ENCODE results near the gene CD93. TPM values are rescaled to one million over a fixed set of nuclear protein-coding genes. Genes with fewer than 3 reads are reported as not detected.

The CD93 gene
- total RNA-seq, 2 donors from 2014 or later, result 0.39 to 0.41 TPM

- DNase-seq (ENCODE audit: low spot score in 2 of 2), result no peak
- no peak overlapping the region for H3K27ac Mint-ChIP-seq
- ATAC-seq, result no peak
- no peaks in the 10 kb centered on the region for H3K9me3 Mint-ChIP-seq
- H3K36me3 Mint-ChIP-seq, result no peaks in the 10 kb centered on the region
Observed at GRCh38 chr20:23093613-23094012, 7.5 kb upstream of the CD93 start.

GRCh38 chr20:23092861-23093495, 6.9 kb upstream of the CD93 start:
- H3K9me3 Mint-ChIP-seq, result no peaks in the 10 kb centered on the region
- ATAC-seq, result no peak
- no peaks in the 10 kb centered on the region for H3K36me3 Mint-ChIP-seq
- H3K27ac Mint-ChIP-seq, result no peak overlapping the region
- no peak for DNase-seq (ENCODE audit: low spot score in 2 of 2)

GRCh38 chr20:23092384-23092756, 6.2 kb upstream of the CD93 start:
- no peaks in the 10 kb centered on the region for H3K9me3 Mint-ChIP-seq
- H3K36me3 Mint-ChIP-seq, result no peaks in the 10 kb centered on the region
- no peak for ATAC-seq

GRCh38 chr20:23091721-23092383, 5.7 kb upstream of the CD93 start:
- H3K36me3 Mint-ChIP-seq, result no peaks in the 10 kb centered on the region
- H3K27ac Mint-ChIP-seq, result peak overlapping the region in 1 of 2 donors; percentile 53
- no peaks in the 10 kb centered on the region for H3K9me3 Mint-ChIP-seq
- no peak for DNase-seq (ENCODE audit: low spot score in 2 of 2)
- no peak for ATAC-seq

More at GRCh38 chr20:23092384-23092756, 6.2 kb upstream of the CD93 start:
- H3K27ac Mint-ChIP-seq, result no peak overlapping the region
- no peak for DNase-seq (ENCODE audit: low spot score in 2 of 2)

DNA sequence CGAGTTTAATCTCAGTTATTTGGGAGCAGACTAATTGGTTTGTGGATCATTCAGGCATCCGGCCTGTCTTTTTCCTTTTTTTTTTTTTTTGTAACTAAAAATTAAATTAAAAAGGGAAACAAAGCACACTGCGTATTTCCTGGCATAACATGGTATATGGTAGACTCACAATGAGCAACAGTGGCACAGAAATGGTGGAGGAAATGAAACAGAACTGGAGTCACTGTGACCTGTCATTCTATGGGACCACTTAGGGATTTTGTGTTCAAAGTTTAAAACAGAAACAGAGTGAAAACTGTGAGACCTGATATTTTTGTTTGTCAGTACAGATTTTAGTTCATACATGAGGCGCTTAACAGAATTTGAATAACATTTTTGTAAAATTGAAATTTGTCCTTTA, 4.8 kb upstream of the CD93 start:
- ATAC-seq, result no peak
- Mint-ChIP-seq H3K27ac (no peak overlapping the region), H3K36me3 (no peaks in the 10 kb centered on the region), H3K9me3 (no peaks in the 10 kb centered on the region)
- DNase-seq (ENCODE audit: low spot score in 2 of 2), result no peak

- ATAC-seq (no peak), DNase-seq (ENCODE audit: low spot score in 2 of 2) (no peak)
- Mint-ChIP-seq H3K36me3 (no peaks in the 10 kb centered on the region), H3K9me3 (no peaks in the 10 kb centered on the region), H3K27ac (no peak overlapping the region)
Observed at GRCh38 chr20:23090147-23090546, 4.0 kb upstream of the CD93 start.

DNA sequence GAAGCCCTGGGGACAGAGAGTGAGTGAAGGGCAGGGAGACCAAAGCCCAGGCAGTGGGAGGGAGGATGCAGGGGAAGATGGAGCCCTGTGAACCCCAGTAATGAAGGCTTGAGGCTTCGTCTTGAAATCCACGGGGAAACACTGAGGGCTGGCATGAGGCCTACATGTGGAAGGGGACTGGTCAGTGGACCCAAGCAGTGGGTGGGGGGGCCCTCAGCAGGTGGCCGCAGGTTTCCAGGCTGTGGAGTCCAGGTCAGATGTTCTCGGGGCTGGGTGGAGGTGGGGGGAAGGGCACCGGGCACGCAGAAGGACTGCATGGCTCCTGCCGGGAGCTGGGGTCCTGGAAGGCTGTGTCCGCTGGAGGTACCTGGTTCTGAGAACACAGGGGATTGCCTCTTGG, 2.7 kb upstream of the CD93 start:
- no peaks in the 10 kb centered on the region for H3K36me3 Mint-ChIP-seq
- H3K27ac Mint-ChIP-seq, result peak overlapping the region in 1 of 2 donors; percentile 66
- DNase-seq (ENCODE audit: low spot score in 2 of 2) (no peak), ATAC-seq (no peak)
- H3K9me3 Mint-ChIP-seq, result no peaks in the 10 kb centered on the region

GRCh38 chr20:23087587-23088251, 1.6 kb upstream of the CD93 start:
- DNase-seq (ENCODE audit: low spot score in 2 of 2) (no peak), ATAC-seq (no peak)
- no peaks in the 10 kb centered on the region for H3K36me3 Mint-ChIP-seq
- no peak overlapping the region for H3K27ac Mint-ChIP-seq
- H3K9me3 Mint-ChIP-seq, result no peaks in the 10 kb centered on the region

DNA sequence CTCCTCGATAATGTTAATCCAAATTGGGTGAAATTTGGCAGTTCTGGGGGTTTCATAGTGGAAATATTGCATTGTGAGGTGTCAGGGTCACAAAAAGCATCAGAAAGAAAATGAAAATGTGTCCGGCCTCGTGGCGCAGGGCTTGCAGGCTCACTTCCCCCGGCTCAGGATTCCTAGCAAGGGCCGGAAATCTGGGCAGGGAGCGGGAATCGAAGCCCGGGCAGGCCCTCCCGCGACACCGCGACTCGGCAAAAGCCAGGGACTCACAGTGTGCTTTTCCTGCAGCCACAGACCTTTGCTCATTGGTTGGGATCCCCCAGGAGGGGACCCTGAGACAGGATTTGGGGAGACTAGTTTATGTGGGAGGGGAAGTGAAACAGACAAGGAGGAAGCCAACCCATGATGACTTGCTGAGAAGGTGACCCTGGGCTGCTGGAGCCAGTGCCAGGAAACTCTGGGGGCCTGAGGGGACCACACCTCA, 847 bp upstream of the CD93 start:
- Mint-ChIP-seq H3K9me3 (no peaks in the 10 kb centered on the region), H3K36me3 (no peaks in the 10 kb centered on the region), H3K27ac (peak overlapping the region in 1 of 2 donors; percentile 65)
- DNase-seq (ENCODE audit: low spot score in 2 of 2) (no peak), ATAC-seq (no peak)

GRCh38 chr20:23085436-23086055, 578 bp downstream of the CD93 start:
- no peak for ATAC-seq
- Mint-ChIP-seq H3K9me3 (no peaks in the 10 kb centered on the region), H3K36me3 (no peaks in the 10 kb centered on the region), H3K27ac (no peak overlapping the region)
- no peak for DNase-seq (ENCODE audit: low spot score in 2 of 2)

GRCh38 chr20:23084845-23085365, 1.2 kb downstream of the CD93 start:
- ATAC-seq (no peak), DNase-seq (ENCODE audit: low spot score in 2 of 2) (no peak)
- no peak overlapping the region for H3K27ac Mint-ChIP-seq
- H3K36me3 Mint-ChIP-seq, result no peaks in the 10 kb centered on the region
- no peaks in the 10 kb centered on the region for H3K9me3 Mint-ChIP-seq

DNA sequence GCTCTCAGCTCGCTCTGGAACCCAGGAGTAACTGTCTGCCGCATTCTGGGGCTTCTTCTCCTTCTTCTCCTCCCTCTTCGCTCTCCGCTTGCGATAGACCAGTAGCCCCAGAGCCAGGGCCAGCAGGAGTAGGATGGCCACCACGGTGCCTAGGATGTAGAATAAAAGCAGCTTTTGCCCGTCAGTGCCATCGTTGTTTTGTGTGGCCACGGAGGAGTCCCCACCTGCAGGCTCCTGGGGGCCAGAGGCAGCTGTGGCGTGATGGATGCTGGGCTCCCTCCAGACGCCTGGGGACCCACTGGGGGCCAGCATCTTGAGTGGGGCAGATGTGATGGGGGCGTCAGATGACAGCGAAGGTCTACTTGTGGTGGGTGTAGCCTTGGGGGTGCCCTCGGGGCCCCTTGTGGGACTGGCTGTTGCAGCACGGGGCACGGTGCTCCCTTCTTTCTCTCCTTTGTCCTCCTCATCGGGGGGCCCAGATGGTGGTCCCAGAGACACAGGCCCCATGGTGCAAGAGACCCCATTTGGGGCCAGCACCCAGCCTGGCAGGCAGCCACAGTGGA, 1.8 kb downstream of the CD93 start:
- no peak for DNase-seq (ENCODE audit: low spot score in 2 of 2)
- no peak overlapping the region for H3K27ac Mint-ChIP-seq
- no peaks in the 10 kb centered on the region for H3K9me3 Mint-ChIP-seq
- H3K36me3 Mint-ChIP-seq, result no peaks in the 10 kb centered on the region
- ATAC-seq, result no peak

GRCh38 chr20:23083553-23084220, 2.4 kb downstream of the CD93 start:
- H3K36me3 Mint-ChIP-seq, result no peaks in the 10 kb centered on the region
- ATAC-seq (no peak), DNase-seq (ENCODE audit: low spot score in 2 of 2) (no peak)
- no peaks in the 10 kb centered on the region for H3K9me3 Mint-ChIP-seq
- H3K27ac Mint-ChIP-seq, result no peak overlapping the region

DNA sequence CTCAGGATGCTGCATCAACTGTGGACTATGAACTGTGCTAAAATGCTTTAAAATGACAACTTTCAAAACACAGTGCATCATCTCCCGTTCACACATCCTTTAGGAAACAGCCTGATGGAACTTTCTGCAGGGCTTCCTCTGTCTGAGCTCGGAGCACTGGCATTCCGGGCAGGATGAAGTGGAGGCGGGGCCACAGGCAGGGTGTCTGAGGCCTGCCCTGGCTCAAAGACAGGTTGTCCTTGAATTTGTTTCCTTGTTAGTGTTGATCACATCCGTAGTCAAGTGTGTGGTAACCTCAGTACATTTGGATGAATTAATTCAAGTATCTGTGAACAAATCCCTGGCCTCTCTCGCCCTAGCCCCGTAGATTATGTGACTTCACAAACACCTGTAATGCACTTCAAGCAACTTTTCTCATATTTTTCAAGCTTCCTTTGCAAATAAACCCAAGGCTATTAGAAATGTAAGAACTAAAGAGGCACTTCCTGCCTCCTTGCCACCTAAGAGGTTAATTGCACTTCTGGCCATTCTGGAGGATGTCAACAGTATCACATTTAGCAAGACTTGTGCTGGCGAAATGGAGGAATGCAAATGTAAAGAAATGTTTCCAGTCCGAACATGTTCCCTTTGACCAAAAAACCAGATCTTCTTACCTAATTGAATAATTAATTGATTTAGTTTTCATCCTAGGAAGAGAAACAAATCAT, 3.1 kb downstream of the CD93 start:
- no peak overlapping the region for H3K27ac Mint-ChIP-seq
- no peak for ATAC-seq
- no peak for DNase-seq (ENCODE audit: low spot score in 2 of 2)
- H3K36me3 Mint-ChIP-seq, result no peaks in the 10 kb centered on the region
- H3K9me3 Mint-ChIP-seq, result no peaks in the 10 kb centered on the region

DNA sequence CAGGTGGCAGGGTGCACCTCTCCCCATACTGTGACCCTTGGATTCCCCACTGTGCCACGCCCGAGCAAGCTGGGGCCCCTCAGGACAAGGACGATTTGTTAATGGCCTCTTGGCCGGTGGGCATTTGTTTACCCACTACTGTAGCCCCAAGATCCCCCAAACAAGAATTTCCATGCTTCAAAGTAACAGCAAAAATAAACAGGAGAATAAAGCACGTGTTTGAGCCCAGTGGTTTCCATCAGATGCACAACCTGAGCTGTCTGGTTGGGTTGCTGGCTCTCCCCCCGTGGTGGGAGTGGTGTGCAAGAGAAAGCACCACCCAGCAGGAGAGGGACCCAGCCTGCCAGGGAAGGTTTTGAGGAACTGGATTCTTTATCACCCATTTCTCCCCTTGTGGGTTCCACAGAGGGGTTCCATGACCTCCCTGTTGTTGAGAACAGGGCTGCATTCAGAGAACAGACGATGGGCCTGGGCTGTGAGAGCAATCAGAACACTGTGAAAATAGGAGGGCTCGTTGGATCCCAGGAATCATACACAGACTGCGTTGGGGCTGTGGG, 4.8 kb downstream of the CD93 start:
- no peaks in the 10 kb centered on the region for H3K36me3 Mint-ChIP-seq
- DNase-seq (ENCODE audit: low spot score in 2 of 2) (no peak), ATAC-seq (no peak)
- H3K27ac Mint-ChIP-seq, result no peak overlapping the region
- no peaks in the 10 kb centered on the region for H3K9me3 Mint-ChIP-seq

DNA sequence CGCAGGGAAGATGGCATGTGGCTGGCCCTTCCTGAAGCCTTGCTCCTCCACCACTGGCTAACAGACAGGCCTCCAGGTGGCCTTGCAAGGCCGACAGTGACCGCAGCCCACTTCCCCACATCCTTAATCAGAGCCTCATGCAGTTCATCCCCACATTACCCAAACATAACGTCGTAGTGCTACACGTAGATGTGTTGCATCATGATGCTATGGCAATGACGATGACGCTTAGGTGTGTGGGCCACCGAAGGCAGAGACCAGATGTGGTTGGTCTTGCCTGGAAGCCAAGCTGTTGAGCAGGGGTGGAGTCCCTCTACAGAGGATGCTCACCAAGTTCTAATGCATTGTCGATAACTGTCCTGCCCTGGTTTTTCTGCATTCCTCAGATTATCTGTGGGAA, 5.6 kb downstream of the CD93 start:
- H3K9me3 Mint-ChIP-seq, result no peaks in the 10 kb centered on the region
- ATAC-seq, result no peak
- no peak overlapping the region for H3K27ac Mint-ChIP-seq
- no peaks in the 10 kb centered on the region for H3K36me3 Mint-ChIP-seq
- DNase-seq (ENCODE audit: low spot score in 2 of 2), result no peak

Measured in activated naive CD4-positive, alpha-beta T cell treated with anti-CD3 and anti-CD28 coated beads, Interleukin-2, amount 50 U/mL, for 72 hours (primary cell).